Activated CD4-positive, alpha-beta T cell treated with anti-CD3 and anti-CD28 coated beads, Interleukin-2, amount 10 ng/mL, durations not matched to agents 7 days and 5 days (primary cell): ENCODE measurements around the gene PDE4D. TPM values are rescaled to one million over a fixed set of nuclear protein-coding genes. Genes with fewer than 3 reads are reported as not detected.

ENCODE experiments used
- CTCF ChIA-PET: fragments of 350-600 bp; sonication (Branson Sonifier 250); formaldehyde crosslinking; loops from one replicate; lab custom pipeline; 2021; ENCODE audit warnings: antibody characterized with exemption; lab: Charles Lee
- POLR2A ChIA-PET: fragments of 350-600 bp; sonication (Branson Sonifier 250); formaldehyde crosslinking; loops from one replicate; lab custom pipeline; 2021; ENCODE audit warnings: antibody characterized with exemption; lab: Charles Lee
- DNase-seq: peaks from one replicate; pipeline ENCODE4 v3.0.0-alpha.2; 2020
- H3K27ac Mint-ChIP-seq: one replicate; pipeline ENCODE4 v1.8.0; 2021; ENCODE audit warnings: mild to moderate bottlenecking, moderate library complexity, mixed read lengths
- H3K27me3 Mint-ChIP-seq: one replicate; pipeline ENCODE4 v1.8.0; 2021; ENCODE audit warnings: mixed read lengths
- H3K36me3 Mint-ChIP-seq: one replicate; pipeline ENCODE4 v1.8.0; 2021; ENCODE audit warnings: low read depth, mixed read lengths
- H3K4me1 Mint-ChIP-seq: one replicate; pipeline ENCODE4 v1.8.0; 2021; ENCODE audit warnings: mixed read lengths
- H3K4me3 Mint-ChIP-seq: one replicate; pipeline ENCODE4 v1.8.0; 2021; ENCODE audit warnings: mild to moderate bottlenecking, moderate library complexity, mixed read lengths
- H3K9me3 Mint-ChIP-seq: one replicate; pipeline ENCODE4 v1.8.0; 2021; ENCODE audit warnings: mixed read lengths
- total RNA-seq, 2 experiments: library from RNA; stranded (reverse); gene quantifications; one replicate each; pipeline ENCODE4 v1.2.3, GENCODE V29; 2021

The PDE4D gene
- 10 to 100 TPM; 62.0 to 67.8 TPM for total RNA-seq

DNA sequence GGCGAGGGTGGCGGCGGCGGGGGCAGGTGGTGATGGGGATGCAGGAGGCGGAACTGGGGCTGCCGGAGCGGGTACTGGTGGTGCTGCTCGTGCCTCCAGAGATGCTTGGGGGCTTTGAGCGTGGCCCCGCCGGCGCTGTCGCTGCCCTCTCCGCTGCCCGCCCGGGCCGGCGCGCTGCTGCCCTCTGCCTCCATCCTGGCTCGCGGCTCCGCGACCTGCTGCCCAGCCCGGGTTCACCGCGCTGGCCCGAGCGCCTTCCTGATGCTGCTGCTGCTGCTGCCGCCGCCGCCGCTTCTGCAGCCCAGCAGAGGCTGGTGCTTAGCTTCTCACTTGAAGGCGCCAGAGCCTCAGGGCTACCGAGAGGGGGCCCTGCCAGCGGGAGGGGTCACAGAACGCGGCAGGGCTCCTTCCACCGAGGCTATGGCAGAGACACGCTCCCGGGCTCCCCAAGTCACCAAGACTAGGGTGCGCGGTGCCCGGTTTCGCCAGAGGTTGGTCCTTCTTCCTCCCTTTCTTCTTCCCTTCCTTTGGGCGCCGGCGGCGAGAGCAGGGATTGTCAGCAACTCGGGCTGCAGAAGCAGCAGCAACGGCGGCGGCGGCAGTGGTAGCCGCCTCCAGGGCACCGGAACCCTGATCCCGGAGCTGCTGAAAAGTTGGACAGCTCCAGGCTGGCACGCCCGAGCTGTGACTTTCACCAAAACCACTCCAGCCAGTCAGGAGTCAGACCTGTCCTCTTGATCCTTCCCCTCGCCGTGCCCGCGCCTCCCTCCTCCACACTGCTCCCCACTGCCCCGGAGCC lies at the start of gene PDE4D:
TSS of gene PDE4D (minus strand) at position 298 of the 799 bp plus-strand sequence.
- no peak within 1 kb of the TSS for H3K4me3 Mint-ChIP-seq
- peak; percentile 6 for DNase-seq
- POLR2A ChIA-PET, result no interaction called here
- H3K36me3 Mint-ChIP-seq, result no peaks in the 10 kb centered on the region
- no peaks in the 10 kb centered on the region for H3K9me3 Mint-ChIP-seq
- H3K27me3 Mint-ChIP-seq, result peaks cover 36% of the 10 kb centered on the region
- peaks cover 2% of the 10 kb centered on the region for H3K4me1 Mint-ChIP-seq
- H3K27ac Mint-ChIP-seq, result peak within 1 kb of the TSS; percentile 27
- CTCF ChIA-PET, result no interaction called here

DNA sequence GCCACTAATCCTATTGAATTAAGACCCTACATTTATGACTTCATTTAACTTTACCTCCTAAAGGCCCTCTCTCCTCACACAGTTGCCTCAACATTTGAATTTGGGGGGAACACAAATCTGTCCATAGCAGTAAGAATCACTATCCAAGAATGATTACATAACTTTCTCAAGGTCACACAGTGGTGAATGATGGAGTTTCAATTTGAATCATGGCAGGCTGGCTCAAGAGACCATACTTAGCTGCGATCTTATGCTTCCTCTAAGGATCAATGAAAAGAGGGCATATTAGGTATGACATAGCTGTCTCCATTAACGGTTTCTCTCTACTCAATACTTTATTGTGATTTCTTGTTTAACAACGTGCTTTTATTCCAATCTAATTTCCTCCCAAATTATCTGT lies 44.1 kb upstream of the PDE4D start:
- ChIA-PET POLR2A (no interaction called here), CTCF (no interaction called here)
- Mint-ChIP-seq H3K27ac (no peak overlapping the region), H3K9me3 (no peaks in the 10 kb centered on the region), H3K27me3 (no peaks in the 10 kb centered on the region), H3K4me1 (no peaks in the 10 kb centered on the region), H3K36me3 (no peaks in the 10 kb centered on the region), H3K4me3 (no peak overlapping the region)
- no peak for DNase-seq

DNA sequence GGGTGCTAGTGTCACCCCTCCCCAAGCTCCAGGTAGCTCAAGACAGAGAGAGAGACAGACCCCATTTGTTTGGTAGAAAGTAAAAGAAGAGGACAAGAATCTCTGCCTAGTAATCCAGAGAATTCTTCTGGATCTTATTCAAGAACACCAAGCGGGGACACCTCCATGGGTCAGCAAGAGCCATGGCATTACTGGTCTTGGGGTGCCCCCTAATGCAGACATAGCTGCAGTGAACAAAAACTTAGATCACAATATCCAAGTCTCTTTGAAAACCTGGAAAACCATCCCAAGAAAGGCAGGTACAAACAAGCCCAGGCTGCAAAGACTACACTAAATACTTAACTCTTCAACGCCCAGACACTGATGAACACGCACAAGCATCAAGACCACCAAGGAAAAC lies 29.9 kb upstream of the PDE4D start:
- H3K4me1 Mint-ChIP-seq, result no peaks in the 10 kb centered on the region
- H3K9me3 Mint-ChIP-seq, result no peaks in the 10 kb centered on the region
- no peaks in the 10 kb centered on the region for H3K36me3 Mint-ChIP-seq
- H3K27me3 Mint-ChIP-seq, result no peaks in the 10 kb centered on the region
- H3K4me3 Mint-ChIP-seq, result no peak overlapping the region
- POLR2A ChIA-PET, result no interaction called here
- CTCF ChIA-PET, result no interaction called here
- DNase-seq, result no peak
- no peak overlapping the region for H3K27ac Mint-ChIP-seq

DNA sequence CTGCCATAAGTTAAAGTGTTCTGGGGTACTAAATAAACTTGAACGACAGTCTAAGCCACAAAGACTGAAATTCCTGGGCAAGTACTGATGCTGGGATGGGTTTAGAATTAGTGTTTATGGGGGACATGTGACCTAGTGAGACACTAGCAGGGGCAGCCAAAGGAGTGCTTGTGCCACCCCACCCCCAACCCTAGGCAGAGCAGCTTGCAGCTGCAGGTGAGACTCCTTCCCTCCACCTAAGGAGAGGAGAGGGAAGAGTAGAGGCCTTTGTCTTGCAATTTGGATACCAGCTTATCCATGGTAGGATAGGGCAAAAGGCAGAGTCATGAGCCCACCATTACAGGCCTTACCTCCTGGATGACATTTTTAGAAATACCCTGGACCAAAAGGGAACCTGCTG lies 28.7 kb upstream of the PDE4D start:
- ChIA-PET CTCF (no interaction called here), POLR2A (no interaction called here)
- no peak overlapping the region for H3K4me3 Mint-ChIP-seq
- no peaks in the 10 kb centered on the region for H3K9me3 Mint-ChIP-seq
- no peaks in the 10 kb centered on the region for H3K4me1 Mint-ChIP-seq
- no peaks in the 10 kb centered on the region for H3K27me3 Mint-ChIP-seq
- no peak overlapping the region for H3K27ac Mint-ChIP-seq
- H3K36me3 Mint-ChIP-seq, result no peaks in the 10 kb centered on the region
- DNase-seq, result no peak

DNA sequence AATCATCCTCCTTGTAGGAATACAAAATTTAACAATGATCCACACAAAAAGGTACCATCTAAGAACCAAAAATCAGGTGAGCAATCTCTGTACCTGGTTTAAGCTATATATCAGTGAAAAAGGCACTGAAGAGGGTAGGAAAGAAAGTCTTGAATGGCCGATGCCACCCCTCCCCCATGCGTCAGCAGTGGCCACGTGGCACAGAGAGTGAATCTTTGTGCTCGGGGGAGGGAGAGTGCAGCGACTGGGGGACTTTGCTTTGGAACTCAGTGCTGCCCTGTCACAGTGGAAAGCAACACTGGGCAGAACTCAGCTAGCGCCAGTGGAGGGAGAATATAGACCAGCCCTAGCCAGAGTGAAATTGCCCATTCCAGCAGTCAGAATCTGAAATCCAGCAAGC lies 28.3 kb upstream of the PDE4D start:
- POLR2A ChIA-PET, result no interaction called here
- Mint-ChIP-seq H3K4me1 (no peaks in the 10 kb centered on the region), H3K27me3 (no peaks in the 10 kb centered on the region), H3K36me3 (no peaks in the 10 kb centered on the region), H3K9me3 (no peaks in the 10 kb centered on the region), H3K4me3 (no peak overlapping the region), H3K27ac (no peak overlapping the region)
- CTCF ChIA-PET, result no interaction called here
- DNase-seq, result no peak

DNA sequence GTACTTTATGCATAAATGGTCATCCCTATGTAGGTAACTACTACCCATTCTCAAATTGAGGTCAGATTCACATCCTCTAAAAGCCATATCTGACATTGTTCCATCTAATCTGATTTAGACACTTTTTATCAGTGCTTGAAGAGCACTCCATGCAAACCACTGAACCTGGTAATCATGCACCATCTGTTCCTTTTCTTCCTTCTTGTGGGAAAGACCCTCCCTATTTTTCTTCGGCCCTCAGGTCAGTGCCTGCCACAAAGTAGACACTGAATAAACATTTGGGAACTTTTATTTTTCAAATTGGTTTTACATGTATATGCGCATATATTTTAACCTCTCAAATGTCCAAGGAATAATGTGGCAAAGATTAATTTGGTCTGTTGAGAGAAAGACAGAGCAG lies 26.0 kb upstream of the PDE4D start:
- no peak overlapping the region for H3K27ac Mint-ChIP-seq
- no peak for DNase-seq
- H3K27me3 Mint-ChIP-seq, result no peaks in the 10 kb centered on the region
- H3K4me1 Mint-ChIP-seq, result no peaks in the 10 kb centered on the region
- H3K9me3 Mint-ChIP-seq, result no peaks in the 10 kb centered on the region
- CTCF ChIA-PET, result no interaction called here
- POLR2A ChIA-PET, result no interaction called here
- no peak overlapping the region for H3K4me3 Mint-ChIP-seq
- no peaks in the 10 kb centered on the region for H3K36me3 Mint-ChIP-seq

DNA sequence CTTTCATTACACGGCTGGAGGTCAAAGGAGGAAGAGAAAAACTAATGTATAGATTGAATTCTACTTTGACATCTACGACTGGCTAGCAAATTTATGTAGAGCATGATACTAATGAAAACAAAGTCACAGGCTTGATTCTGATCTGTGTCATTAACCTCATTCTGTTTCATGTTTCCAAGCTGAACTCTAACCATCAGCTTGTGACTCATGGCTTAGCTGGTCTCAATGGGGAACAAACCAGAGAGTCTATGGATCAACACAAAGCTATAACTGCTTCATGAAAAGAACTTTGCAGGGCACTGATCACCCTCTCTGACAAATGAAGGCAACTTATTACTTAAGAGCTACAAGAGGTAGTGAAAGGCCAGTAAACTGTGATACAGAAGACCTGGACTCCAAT lies 23.6 kb upstream of the PDE4D start:
- H3K4me1 Mint-ChIP-seq, result no peaks in the 10 kb centered on the region
- no peaks in the 10 kb centered on the region for H3K27me3 Mint-ChIP-seq
- ChIA-PET CTCF (no interaction called here), POLR2A (no interaction called here)
- no peak overlapping the region for H3K27ac Mint-ChIP-seq
- H3K9me3 Mint-ChIP-seq, result no peaks in the 10 kb centered on the region
- H3K4me3 Mint-ChIP-seq, result no peak overlapping the region
- no peaks in the 10 kb centered on the region for H3K36me3 Mint-ChIP-seq
- DNase-seq, result no peak

DNA sequence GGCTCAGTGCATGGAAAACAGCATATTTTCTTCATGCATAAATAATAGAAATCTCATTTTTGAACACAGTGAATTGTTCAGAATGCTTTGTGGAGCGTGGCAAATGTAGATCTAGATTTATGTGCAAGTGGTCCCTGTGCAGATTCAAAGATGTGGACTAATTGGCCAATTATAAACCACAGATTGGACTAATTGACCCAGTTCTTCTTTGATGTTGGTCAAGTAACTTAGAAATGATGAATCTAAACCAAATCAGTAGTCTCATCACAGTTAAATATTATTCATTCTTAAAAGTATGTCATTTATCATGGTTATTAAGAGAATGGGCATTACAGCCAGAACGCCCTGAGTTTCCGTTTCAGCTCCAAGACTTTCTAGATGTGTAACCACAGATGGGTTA lies 11.7 kb upstream of the PDE4D start:
- Mint-ChIP-seq H3K4me3 (no peak overlapping the region), H3K27ac (no peak overlapping the region), H3K36me3 (no peaks in the 10 kb centered on the region), H3K27me3 (no peaks in the 10 kb centered on the region), H3K4me1 (no peaks in the 10 kb centered on the region), H3K9me3 (no peaks in the 10 kb centered on the region)
- ChIA-PET CTCF (no interaction called here), POLR2A (no interaction called here)
- DNase-seq, result no peak

DNA sequence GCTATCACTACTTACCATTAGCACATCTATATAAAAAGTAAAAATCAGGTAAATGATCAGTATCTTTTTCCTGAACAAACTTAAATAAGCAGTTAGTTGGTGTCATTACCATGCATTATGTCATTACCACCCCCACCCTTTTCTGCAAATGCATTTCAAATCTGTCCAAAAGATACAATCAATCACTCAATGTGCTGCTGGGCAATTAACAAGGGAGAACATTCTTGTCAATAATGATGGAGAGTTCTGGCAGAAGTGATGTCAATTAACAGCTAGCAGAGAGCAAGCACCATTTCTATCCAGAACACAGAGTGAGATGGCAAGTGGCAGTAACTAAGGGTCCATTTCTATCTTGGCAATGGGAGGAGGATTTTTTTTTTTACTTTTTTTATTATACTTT lies 3.5 kb upstream of the PDE4D start:
- Mint-ChIP-seq H3K27me3 (peaks cover 24% of the 10 kb centered on the region), H3K9me3 (no peaks in the 10 kb centered on the region), H3K4me1 (peaks cover 2% of the 10 kb centered on the region), H3K36me3 (no peaks in the 10 kb centered on the region), H3K27ac (no peak overlapping the region), H3K4me3 (no peak overlapping the region)
- CTCF ChIA-PET, result no interaction called here
- POLR2A ChIA-PET, result no interaction called here
- DNase-seq, result no peak

DNA sequence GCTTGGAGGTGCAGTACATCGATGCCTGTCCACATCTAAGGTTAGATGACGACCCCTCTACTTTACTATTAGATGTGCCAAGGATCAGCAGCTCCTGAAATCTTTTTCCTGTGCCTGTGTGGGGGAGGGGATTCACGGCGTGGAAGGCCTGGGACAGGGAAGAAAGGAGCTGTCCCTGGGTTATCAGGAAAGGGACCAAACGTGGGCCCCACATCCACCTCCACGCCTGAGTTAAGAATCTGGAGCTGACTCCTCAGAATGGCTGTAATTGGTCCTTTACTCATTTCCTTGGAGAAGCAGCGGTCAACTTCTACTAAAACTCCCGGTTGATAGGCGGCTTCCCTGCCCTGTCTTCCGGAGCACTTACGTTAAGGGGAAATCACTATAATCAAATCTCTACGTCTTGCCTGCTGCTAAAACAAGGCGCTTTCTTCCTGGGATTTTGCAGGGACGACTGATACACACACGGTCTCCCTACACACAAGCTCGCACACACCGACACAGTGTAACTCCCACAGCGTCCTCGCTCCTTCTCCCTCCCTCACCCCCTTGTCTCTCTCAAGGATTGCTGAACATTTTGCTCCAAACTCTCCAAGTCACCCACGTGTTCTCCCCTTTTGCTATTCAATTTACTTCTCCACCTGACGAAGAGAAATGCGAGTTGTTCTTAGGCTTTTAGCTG lies 1.4 kb downstream of the PDE4D start:
- peaks cover 5% of the 10 kb centered on the region for H3K4me1 Mint-ChIP-seq
- no peak for DNase-seq
- no peak overlapping the region for H3K4me3 Mint-ChIP-seq
- peaks cover 36% of the 10 kb centered on the region for H3K27me3 Mint-ChIP-seq
- POLR2A ChIA-PET, result no interaction called here
- no peaks in the 10 kb centered on the region for H3K9me3 Mint-ChIP-seq
- H3K27ac Mint-ChIP-seq, result no peak overlapping the region
- no peaks in the 10 kb centered on the region for H3K36me3 Mint-ChIP-seq
- CTCF ChIA-PET, result no interaction called here

DNA sequence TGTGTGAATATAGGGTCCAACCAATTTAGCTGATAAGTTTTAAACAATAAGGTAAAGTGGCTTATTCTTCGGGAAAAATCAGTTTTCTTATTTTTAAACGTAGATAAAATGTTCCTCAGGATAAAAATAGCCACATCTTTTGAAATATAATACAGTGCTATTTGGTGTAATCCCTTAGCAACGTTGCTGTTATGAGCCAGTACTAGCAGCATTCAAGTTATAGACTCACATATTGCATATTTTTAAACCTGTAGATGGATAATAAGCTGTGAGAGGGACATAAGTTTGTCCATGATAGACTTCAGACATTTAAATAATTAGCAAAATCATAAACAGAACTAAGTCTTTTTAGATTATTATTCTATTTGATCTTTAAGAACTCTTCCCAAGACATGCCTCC lies 6.3 kb downstream of the PDE4D start:
- Mint-ChIP-seq H3K4me3 (no peak overlapping the region), H3K36me3 (no peaks in the 10 kb centered on the region), H3K27me3 (peaks cover 17% of the 10 kb centered on the region), H3K9me3 (no peaks in the 10 kb centered on the region), H3K27ac (no peak overlapping the region), H3K4me1 (peaks cover 3% of the 10 kb centered on the region)
- ChIA-PET POLR2A (no interaction called here), CTCF (no interaction called here)
- no peak for DNase-seq

DNA sequence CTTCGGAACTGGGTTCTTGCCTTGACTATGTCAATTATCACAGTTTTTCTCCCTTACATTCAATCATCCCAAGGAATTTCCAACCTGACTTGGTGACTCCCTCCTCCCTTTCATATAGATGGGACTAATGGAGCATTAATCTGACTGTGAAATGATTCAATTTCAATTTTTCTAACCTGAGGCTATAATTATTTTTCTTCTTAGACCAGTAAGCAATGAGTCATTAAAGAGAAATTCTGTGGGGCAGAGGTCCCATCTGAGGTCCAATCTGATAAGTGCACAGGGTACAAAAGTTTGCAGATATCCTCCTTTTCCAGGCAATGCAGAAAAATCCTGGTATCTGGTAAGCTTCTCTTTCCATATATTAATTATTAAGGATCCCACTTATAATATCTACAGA lies 18.9 kb downstream of the PDE4D start:
- Mint-ChIP-seq H3K4me3 (no peak overlapping the region), H3K27ac (no peak overlapping the region), H3K27me3 (peaks cover 7% of the 10 kb centered on the region), H3K9me3 (no peaks in the 10 kb centered on the region), H3K36me3 (no peaks in the 10 kb centered on the region), H3K4me1 (no peaks in the 10 kb centered on the region)
- ChIA-PET CTCF (interaction anchor here (0.6 kb wide), 1 partner anchor 664 kb away, joined by 5 read pairs; no protein-coding TSS in a partner anchor), POLR2A (no interaction called here)
- DNase-seq, result no peak

DNA sequence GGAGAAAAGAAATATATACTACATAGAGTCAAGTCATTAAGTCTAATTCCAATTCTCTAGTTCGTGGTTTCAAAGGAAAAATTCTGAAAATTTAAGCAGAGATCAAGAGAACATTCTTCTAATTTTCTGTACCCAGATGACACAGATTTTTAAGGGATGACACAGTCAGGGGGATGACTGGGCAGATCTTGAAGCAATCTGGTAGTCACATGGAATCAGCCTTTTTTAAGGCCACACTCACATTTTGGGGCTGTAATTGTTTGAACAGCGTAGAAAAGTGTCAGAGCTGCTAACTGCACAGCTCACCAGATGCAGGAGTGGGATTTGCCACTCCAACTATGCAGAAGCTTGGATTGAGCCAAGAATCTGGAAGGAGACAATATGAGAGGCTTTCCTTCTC lies 20.4 kb downstream of the PDE4D start:
- peaks cover 7% of the 10 kb centered on the region for H3K27me3 Mint-ChIP-seq
- H3K4me3 Mint-ChIP-seq, result no peak overlapping the region
- POLR2A ChIA-PET, result no interaction called here
- H3K36me3 Mint-ChIP-seq, result no peaks in the 10 kb centered on the region
- H3K27ac Mint-ChIP-seq, result no peak overlapping the region
- no peaks in the 10 kb centered on the region for H3K4me1 Mint-ChIP-seq
- CTCF ChIA-PET, result no interaction called here
- H3K9me3 Mint-ChIP-seq, result no peaks in the 10 kb centered on the region
- DNase-seq, result no peak

DNA sequence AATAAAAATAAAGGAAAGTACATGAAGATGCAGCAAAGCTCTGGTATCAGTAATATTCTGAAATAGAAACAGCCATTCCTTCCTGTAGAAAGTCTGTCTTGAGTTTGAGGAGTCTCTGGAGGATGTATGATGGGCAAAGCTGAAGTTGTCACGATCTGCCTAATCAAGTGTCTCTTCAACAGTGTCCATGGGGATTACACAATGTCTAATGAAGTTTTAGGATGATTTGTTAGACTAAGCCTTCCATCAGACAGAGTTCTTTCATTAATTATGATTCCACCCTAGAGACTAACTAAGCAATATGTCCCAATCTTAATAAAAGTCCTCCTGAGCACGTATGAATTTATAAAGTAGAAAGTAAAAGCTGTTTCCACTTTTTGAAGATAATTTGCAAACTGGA lies 26.9 kb downstream of the PDE4D start:
- Mint-ChIP-seq H3K9me3 (no peaks in the 10 kb centered on the region), H3K4me3 (no peak overlapping the region), H3K27ac (no peak overlapping the region), H3K4me1 (no peaks in the 10 kb centered on the region), H3K36me3 (no peaks in the 10 kb centered on the region), H3K27me3 (peaks cover 3% of the 10 kb centered on the region)
- CTCF ChIA-PET, result no interaction called here
- POLR2A ChIA-PET, result no interaction called here
- DNase-seq, result no peak
